ENCODE measurements around the gene HMGCLL1.

HMGCLL1 gene

GRCh38 chr6:55438203-55438602 lies 140.8 kb downstream of the HMGCLL1 start:
- no peak for DNase-seq

- DNase-seq: no peak
Observed at GRCh38 chr6:55437141-55437540, 141.9 kb downstream of the HMGCLL1 start.

- peak; percentile 11 for DNase-seq
Observed at GRCh38 chr6:55433446-55434130, 145.4 kb downstream of the HMGCLL1 start.

GRCh38 chr6:55423933-55424332 lies 155.1 kb downstream of the HMGCLL1 start:
- DNase-seq: no peak

- no peak for DNase-seq
Observed at GRCh38 chr6:55410674-55411073, 168.3 kb downstream of the HMGCLL1 start.

- no peak for DNase-seq
Observed at GRCh38 chr6:55405474-55406235, 173.3 kb downstream of the HMGCLL1 start.

GRCh38 chr6:55399351-55399750 lies 179.6 kb downstream of the HMGCLL1 start:
- no peak for DNase-seq

- no peak for DNase-seq
Observed at GRCh38 chr6:55397986-55398385, 181.0 kb downstream of the HMGCLL1 start.

GRCh38 chr6:55395871-55396270 lies 183.1 kb downstream of the HMGCLL1 start:
- no peak for DNase-seq

GRCh38 chr6:55388211-55388610 lies 190.8 kb downstream of the HMGCLL1 start:
- DNase-seq: no peak

Measured in NCI-H82 (cell line).